Psoas muscle (tissue), 8 donors: ENCODE results near the gene PHB1. TPM values are rescaled to one million over a fixed set of nuclear protein-coding genes. Genes with fewer than 3 reads are reported as not detected.
"Not testable (repeated sequence)": the region's sequence is repeated elsewhere in the genome, so short reads cannot be mapped to it uniquely, and the experiment has no call there.

ENCODE experiments used
- ATAC-seq, 4 donors: fragments of 200-7000 bp; cut with Tn5 transposase; one replicate each; pipeline ENCODE4 v1.9.1; 2020; ENCODE audit warnings: moderate library complexity in 3 of 4, mild to moderate bottlenecking in 2 of 4
- DNase-seq, 2 donors: peaks; one replicate each; pipeline ENCODE4 v3.0.0-alpha.2; 2020
- H3K27ac ChIP-seq: fragments of 200-600 bp; one replicate; pipeline ENCODE4 v1.8.0; 2022
- H3K27me3 ChIP-seq, 3 donors: fragments of 200-600 bp in 1 of 3; one replicate each; pipeline versions ENCODE4 v1.6.1 to v1.8.0; 2013 to 2022; ENCODE audit warnings: low read length in 2 of 3, mild to moderate bottlenecking in 2 of 3, moderate library complexity in 1 of 3; ENCODE audit not compliant: insufficient read depth in 3 of 3
- H3K36me3 ChIP-seq, 2 donors: fragments of 200-600 bp in 1 of 2; one replicate each; pipeline versions ENCODE4 v1.6.1 to v1.8.0; 2013 to 2022; ENCODE audit warnings: low read depth in 1 of 2, mild to moderate bottlenecking in 1 of 2, moderate library complexity in 1 of 2; ENCODE audit not compliant: insufficient read depth in 1 of 2
- H3K4me1 ChIP-seq: fragments of 200-600 bp; one replicate; pipeline ENCODE4 v1.8.0; 2022
- H3K4me3 ChIP-seq: fragments of 200-600 bp; one replicate; pipeline ENCODE4 v1.8.0; 2022; ENCODE audit warnings: mild to moderate bottlenecking
- H3K9me3 ChIP-seq: fragments of 200-600 bp; one replicate; pipeline ENCODE4 v1.8.0; 2022
- CTCF ChIP-seq: fragments of 200-600 bp; IDR thresholded peaks from one replicate; pipeline ENCODE4 v1.8.0; 2022; ENCODE audit warnings: antibody characterized with exemption
- WGBS, 3 donors: extraction: QIAGEN DNeasy Blood & Tissue Kit; methylation state at CpG; one replicate each; pipeline versions ENCODE4 v1.1.6 to v1.1.7; 2013; 5-methylcytosine and 5-hydroxymethylcytosine counted together
- intact Hi-C, 2 donors: fragments of 100-400 bp; cut with DNase I; formaldehyde crosslinking; loops; one replicate each; pipeline versions ENCODE4 v1.11.0 to v1.14.2; 2022
- polyA plus RNA-seq, 3 donors: library from polyadenylated mRNA; stranded (reverse); fragments of 200-250 nt; gene quantifications; one replicate each; pipeline ENCODE4 v1.2.3, GENCODE V29; 2013
- total RNA-seq, 4 donors: library from RNA; stranded (reverse); fragmentation: NEBNext Ultra II Directional in 2 of 4; extraction: Animal tissue kit (Norgen Biotek cat#: 25700) in 2 of 4; gene quantifications; one replicate each; pipeline versions ENCODE4 v1.2.1 to v1.2.4, GENCODE V29; 2021 to 2023
- donor health status: healthy with polysubstance abuse.
- donor health status: DM: no; HTN: no; CAD: no; lungs with moderate emphysema.
- donor health status: Bipolar disorder and iron deficiency.
- donor health status: healthy.
- donor health status: DM: yes; HTN: yes; CAD: no.
- donor health status: DM: no; HTN: no; CAD: no.
- donor health status: DM: no; HTN: no; CAD: no.
- donor health status: DM: yes; HTN: yes; CAD: no.

PHB1 gene
- total and polyA plus RNA-seq, 7 donors = 134 to 364 (median 198) TPM

GRCh38 chr17:49399995-49400394 lies 14.7 kb downstream of the PHB1 start:
- H3K4me1 ChIP-seq = no peaks in the 10 kb centered on the region
- H3K27ac ChIP-seq = no peak overlapping the region
- no peak overlapping the region for H3K4me3 ChIP-seq
- intact Hi-C loops = no loop called here
- no peak for TF ChIP-seq CTCF
- DNase-seq (no peak), ATAC-seq (no peak)
- H3K36me3 ChIP-seq = peaks cover 0 to 20% of the 10 kb centered on the region in 2 donors
- WGBS, 3 donors = 58 to 64% (median 60%) methylated on average over 3 of the region's 3 CpGs
- H3K27me3 ChIP-seq = no peaks in the 10 kb centered on the region
- no peaks in the 10 kb centered on the region for H3K9me3 ChIP-seq

DNA sequence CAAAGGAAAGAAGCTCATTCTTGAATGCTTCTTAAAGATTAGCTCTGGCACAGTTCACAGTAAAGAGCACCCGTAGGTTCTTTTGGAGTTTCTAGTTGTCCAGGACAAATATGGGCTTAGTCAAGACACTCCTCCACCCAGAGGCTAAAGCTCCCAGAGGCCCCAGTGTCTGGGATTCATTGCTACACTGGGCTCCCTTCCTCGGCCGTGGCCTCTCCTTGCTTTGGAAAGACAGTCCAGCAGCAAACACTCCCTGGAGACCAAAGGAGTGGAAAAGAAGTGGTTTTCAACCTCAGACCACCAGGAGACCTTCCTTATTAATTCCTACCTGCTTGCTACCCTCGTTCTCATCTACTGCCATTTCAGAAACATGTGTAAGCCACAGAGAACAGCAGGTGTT lies 17.1 kb downstream of the PHB1 start:
- Histone ChIP-seq H3K4me1 (no peaks in the 10 kb centered on the region), H3K27ac (no peak overlapping the region), H3K27me3 (no peaks in the 10 kb centered on the region), H3K36me3 (peaks cover 0 to 4% of the 10 kb centered on the region in 2 donors), H3K9me3 (no peaks in the 10 kb centered on the region), H3K4me3 (no peak overlapping the region)
- no peak for DNase-seq
- TF ChIP-seq CTCF = no peak
- no peak for ATAC-seq
- intact Hi-C loops = no loop called here
- WGBS, 3 donors = 38 to 50% (median 43%) methylated on average over 4 of the region's 4 CpGs

- WGBS, 3 donors = 83 to 86% (median 83%) methylated on average over 8 of the region's 8 CpGs
- DNase-seq = no peak
- TF ChIP-seq CTCF = no peak
- H3K36me3 ChIP-seq = no peaks in the 10 kb centered on the region
- no peaks in the 10 kb centered on the region for H3K9me3 ChIP-seq
- no peak overlapping the region for H3K4me3 ChIP-seq
- no peaks in the 10 kb centered on the region for H3K27me3 ChIP-seq
- intact Hi-C loops = loop anchor here in 1 of 2 donors (2.0 kb wide), 2 partner anchors 31 to 79 kb away; partner anchors contain the start of gene ZNF652
- no peak for ATAC-seq
- no peak overlapping the region for H3K27ac ChIP-seq
- no peaks in the 10 kb centered on the region for H3K4me1 ChIP-seq
Observed at GRCh38 chr17:49393491-49394255, 21.0 kb downstream of the PHB1 start.

DNA sequence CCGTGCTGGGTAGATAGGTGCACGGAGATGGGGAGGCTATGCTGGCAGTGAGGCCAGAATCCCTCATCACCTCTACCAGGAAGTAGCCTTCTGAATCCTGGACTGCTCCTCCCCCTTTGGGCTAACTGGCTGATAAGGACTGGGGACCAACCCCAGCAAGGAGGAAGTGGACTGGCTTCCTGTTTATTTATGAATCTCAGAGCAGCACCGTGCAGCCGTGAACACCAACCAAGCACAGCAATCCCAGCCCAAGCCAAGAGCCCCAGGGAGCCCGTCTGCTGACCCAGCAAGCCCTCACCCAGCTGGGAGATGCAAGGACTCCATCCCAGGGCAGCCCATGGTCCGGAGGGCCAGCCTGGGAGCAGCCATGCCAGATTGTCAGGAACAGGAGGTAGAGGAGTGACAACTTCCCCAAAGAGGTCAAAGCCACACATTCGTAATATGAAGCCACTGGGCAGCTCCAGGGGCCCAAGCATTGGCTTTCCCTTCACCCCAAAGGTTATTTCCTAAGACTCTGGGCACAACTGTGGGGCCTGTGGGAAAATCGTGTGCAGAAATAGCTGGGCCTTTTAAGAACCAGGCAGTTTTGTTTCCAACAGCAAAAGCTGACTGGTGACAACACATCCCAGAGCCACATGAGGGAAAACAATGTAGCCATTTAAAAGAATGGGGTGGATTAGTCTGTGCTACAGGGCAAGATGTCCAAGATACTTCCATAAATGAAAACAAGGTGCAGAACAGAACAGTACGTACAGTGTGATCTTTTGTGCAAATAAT lies 23.9 kb downstream of the PHB1 start:
- H3K4me3 ChIP-seq = no peak overlapping the region
- intact Hi-C loops = no loop called here
- no peak overlapping the region for H3K27ac ChIP-seq
- no peak for TF ChIP-seq CTCF
- DNase-seq = no peak
- 46 to 59% (median 54%) methylated on average over 9 of the region's 9 CpGs for WGBS, 3 donors
- H3K4me1 ChIP-seq = no peaks in the 10 kb centered on the region
- H3K36me3 ChIP-seq = no peaks in the 10 kb centered on the region
- no peaks in the 10 kb centered on the region for H3K27me3 ChIP-seq
- H3K9me3 ChIP-seq = no peaks in the 10 kb centered on the region
- ATAC-seq = no peak

GRCh38 chr17:49389514-49390347 lies 25.0 kb downstream of the PHB1 start:
- H3K36me3 ChIP-seq, DNase-seq, ATAC-seq, H3K27me3 ChIP-seq, intact Hi-C loops, H3K4me1 ChIP-seq, H3K9me3 ChIP-seq, H3K4me3 ChIP-seq, H3K27ac ChIP-seq: not testable (repeated sequence)
- WGBS, 3 donors = 82 to 88% (median 87%) methylated on average over 12 of the region's 12 CpGs
